HG03108 (cell line): Measurements from ENCODE around the gene COMT.

Experiments
- ATAC-seq: cut with Tn5 transposase; IDR thresholded peaks from one replicate; pipeline ENCODE4 v1.9.1; 2021; ENCODE audit warnings: moderate library complexity; ENCODE audit not compliant: unreplicated experiment

The COMT gene

GRCh38 chr22:19981171-19981960 is 39.8 kb downstream of the COMT start:
- no peak for ATAC-seq

GRCh38 chr22:19981961-19982920 is 40.7 kb downstream of the COMT start:
- ATAC-seq: no peak

- ATAC-seq: no peak
Measured at GRCh38 chr22:19982991-19983578, 41.5 kb downstream of the COMT start.

GRCh38 chr22:19983741-19984140 is 42.2 kb downstream of the COMT start:
- ATAC-seq: no peak

- no peak for ATAC-seq
Measured at GRCh38 chr22:19984201-19984753, 42.7 kb downstream of the COMT start.

GRCh38 chr22:19984851-19985811 is 43.6 kb downstream of the COMT start:
- ATAC-seq: no peak

- no peak for ATAC-seq
Measured at GRCh38 chr22:19986011-19986409, 44.4 kb downstream of the COMT start.

- ATAC-seq: no peak
Measured at GRCh38 chr22:19986410-19987341, 45.1 kb downstream of the COMT start.

- ATAC-seq: no peak
Measured at GRCh38 chr22:19987394-19988306, 46.1 kb downstream of the COMT start.

- ATAC-seq: no peak
Measured at GRCh38 chr22:19988331-19988808, 46.8 kb downstream of the COMT start.

- no peak for ATAC-seq
Measured at GRCh38 chr22:19988965-19989724, 47.6 kb downstream of the COMT start.

GRCh38 chr22:19989725-19990067 is 48.1 kb downstream of the COMT start:
- ATAC-seq: no peak

- ATAC-seq: no peak
Measured at GRCh38 chr22:19990188-19990587, 48.6 kb downstream of the COMT start.

GRCh38 chr22:19990609-19991394 is 49.2 kb downstream of the COMT start:
- ATAC-seq: no peak

GRCh38 chr22:19991395-19991644 is 49.7 kb downstream of the COMT start:
- ATAC-seq: no peak

- no peak for ATAC-seq
Measured at GRCh38 chr22:19991645-19992451, 50.3 kb downstream of the COMT start.
